Osteocyte (in vitro differentiated cells): Measurements from ENCODE around the gene CDH23. TPM values are rescaled to one million over a fixed set of nuclear protein-coding genes. Genes with fewer than 3 reads are reported as not detected.
"Not testable (repeated sequence)": the region's sequence is repeated elsewhere in the genome, so short reads cannot be mapped to it uniquely, and the experiment has no call there.

ENCODE experiments used
- DNase-seq: peaks from one replicate; pipeline ENCODE4 v3.0.0; 2021; ENCODE audit warnings: mixed read lengths; ENCODE audit not compliant: unreplicated experiment; ENCODE audit errors: extremely low spot score
- H3K27ac Mint-ChIP-seq: one replicate; pipeline ENCODE4 v1.8.0; 2021; ENCODE audit warnings: mild to moderate bottlenecking, mixed read lengths; ENCODE audit not compliant: unreplicated experiment
- H3K27me3 Mint-ChIP-seq: one replicate; pipeline ENCODE4 v1.8.0; 2021; ENCODE audit warnings: mixed read lengths; ENCODE audit not compliant: unreplicated experiment
- H3K36me3 Mint-ChIP-seq: one replicate; pipeline ENCODE4 v1.8.0; 2021; ENCODE audit warnings: mixed read lengths; ENCODE audit not compliant: unreplicated experiment
- H3K4me1 Mint-ChIP-seq: one replicate; pipeline ENCODE4 v1.8.0; 2021; ENCODE audit warnings: mixed read lengths; ENCODE audit not compliant: unreplicated experiment
- H3K4me3 Mint-ChIP-seq: one replicate; pipeline ENCODE4 v1.8.0; 2021; ENCODE audit warnings: mild to moderate bottlenecking, moderate library complexity, mixed read lengths; ENCODE audit not compliant: unreplicated experiment
- H3K9me3 Mint-ChIP-seq: one replicate; pipeline ENCODE4 v1.8.0; 2021; ENCODE audit warnings: mixed read lengths; ENCODE audit not compliant: unreplicated experiment
- total RNA-seq: library from RNA; stranded (reverse); gene quantifications from 2 replicates; pipeline ENCODE4 v1.2.1, GENCODE V29; 2021
- TF ChIP-seq, protein P1 (sequence below): fragments of 200-600 bp; sonication (generic); IDR thresholded peaks from 2 replicates; pipeline ENCODE4 v1.5.0; 2021; ENCODE audit warnings: antibody characterized with exemption, mild to moderate bottlenecking, moderate library complexity

The CDH23 gene
- total RNA-seq, 1 donor from 2014 or later = not detected

DNA sequence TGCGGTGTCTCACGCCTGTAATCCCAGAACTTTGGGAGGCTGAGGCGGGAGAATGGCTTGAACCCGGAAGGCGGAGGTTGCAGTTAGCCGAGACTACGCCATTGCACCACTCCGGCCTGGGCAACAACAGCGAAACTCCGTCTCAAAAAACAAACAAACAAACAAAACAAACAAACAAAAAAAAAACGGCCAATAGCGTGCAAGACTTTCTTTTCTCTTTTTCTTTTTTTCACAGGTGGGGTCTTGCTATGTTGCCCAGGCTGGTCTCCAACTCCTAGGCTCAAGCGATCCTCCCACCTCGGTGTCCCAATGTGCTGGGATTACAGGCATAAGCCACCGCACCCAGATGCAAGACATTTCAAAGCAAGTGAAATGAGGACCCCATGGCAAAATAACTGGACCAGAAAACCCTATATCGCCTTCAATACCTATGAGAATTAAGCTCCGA lies 452.8 kb downstream of the CDH23 start:
- H3K27ac Mint-ChIP-seq = no peak overlapping the region
- TF ChIP-seq, protein P1, sequence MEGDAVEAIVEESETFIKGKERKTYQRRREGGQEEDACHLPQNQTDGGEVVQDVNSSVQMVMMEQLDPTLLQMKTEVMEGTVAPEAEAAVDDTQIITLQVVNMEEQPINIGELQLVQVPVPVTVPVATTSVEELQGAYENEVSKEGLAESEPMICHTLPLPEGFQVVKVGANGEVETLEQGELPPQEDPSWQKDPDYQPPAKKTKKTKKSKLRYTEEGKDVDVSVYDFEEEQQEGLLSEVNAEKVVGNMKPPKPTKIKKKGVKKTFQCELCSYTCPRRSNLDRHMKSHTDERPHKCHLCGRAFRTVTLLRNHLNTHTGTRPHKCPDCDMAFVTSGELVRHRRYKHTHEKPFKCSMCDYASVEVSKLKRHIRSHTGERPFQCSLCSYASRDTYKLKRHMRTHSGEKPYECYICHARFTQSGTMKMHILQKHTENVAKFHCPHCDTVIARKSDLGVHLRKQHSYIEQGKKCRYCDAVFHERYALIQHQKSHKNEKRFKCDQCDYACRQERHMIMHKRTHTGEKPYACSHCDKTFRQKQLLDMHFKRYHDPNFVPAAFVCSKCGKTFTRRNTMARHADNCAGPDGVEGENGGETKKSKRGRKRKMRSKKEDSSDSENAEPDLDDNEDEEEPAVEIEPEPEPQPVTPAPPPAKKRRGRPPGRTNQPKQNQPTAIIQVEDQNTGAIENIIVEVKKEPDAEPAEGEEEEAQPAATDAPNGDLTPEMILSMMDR = no peak
- no peaks in the 10 kb centered on the region for H3K27me3 Mint-ChIP-seq
- H3K9me3 Mint-ChIP-seq = no peaks in the 10 kb centered on the region
- H3K4me3 Mint-ChIP-seq = peak overlapping the region; percentile 87
- DNase-seq = no peak
- no peaks in the 10 kb centered on the region for H3K36me3 Mint-ChIP-seq
- peaks cover 45% of the 10 kb centered on the region for H3K4me1 Mint-ChIP-seq

DNA sequence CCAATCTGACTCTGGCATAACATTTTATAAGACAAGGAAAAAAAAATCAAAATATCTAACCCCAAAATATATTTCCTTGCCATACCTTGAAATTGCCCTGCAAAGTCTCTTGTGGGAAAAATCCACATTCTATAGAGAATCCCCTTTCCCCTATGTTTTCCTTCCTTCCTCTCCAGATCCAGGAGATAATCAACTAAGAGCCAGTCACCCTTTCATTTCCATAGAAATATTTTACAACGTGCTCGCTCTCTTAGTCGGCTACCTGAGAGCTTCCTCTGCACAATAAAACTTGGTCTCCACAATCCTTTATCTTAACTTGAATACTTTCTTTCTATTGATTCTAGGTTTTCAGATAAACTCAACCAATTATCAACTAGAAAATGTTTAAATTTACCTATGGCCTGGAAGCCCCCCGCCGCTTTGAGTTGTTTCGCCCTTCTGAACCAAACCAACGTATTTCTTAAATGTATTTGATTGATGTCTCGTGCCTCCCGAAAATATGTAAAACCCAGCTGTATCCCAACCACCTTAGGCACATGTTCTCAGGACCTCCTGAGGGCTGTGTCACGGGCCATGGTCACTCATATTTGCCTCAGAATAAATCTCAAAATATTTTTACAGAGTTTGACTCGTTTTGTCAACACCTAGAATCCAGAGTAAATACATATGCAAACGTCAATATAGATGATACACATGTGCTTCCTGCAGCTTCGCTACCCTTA lies 453.5 kb downstream of the CDH23 start:
- TF ChIP-seq, protein P1 = no peak
- no peak for DNase-seq
- Mint-ChIP-seq H3K9me3 (no peaks in the 10 kb centered on the region), H3K36me3 (no peaks in the 10 kb centered on the region), H3K4me3 (peak overlapping the region; percentile 87), H3K27me3 (no peaks in the 10 kb centered on the region), H3K27ac (peak overlapping the region; percentile 81), H3K4me1 (peaks cover 45% of the 10 kb centered on the region)

DNA sequence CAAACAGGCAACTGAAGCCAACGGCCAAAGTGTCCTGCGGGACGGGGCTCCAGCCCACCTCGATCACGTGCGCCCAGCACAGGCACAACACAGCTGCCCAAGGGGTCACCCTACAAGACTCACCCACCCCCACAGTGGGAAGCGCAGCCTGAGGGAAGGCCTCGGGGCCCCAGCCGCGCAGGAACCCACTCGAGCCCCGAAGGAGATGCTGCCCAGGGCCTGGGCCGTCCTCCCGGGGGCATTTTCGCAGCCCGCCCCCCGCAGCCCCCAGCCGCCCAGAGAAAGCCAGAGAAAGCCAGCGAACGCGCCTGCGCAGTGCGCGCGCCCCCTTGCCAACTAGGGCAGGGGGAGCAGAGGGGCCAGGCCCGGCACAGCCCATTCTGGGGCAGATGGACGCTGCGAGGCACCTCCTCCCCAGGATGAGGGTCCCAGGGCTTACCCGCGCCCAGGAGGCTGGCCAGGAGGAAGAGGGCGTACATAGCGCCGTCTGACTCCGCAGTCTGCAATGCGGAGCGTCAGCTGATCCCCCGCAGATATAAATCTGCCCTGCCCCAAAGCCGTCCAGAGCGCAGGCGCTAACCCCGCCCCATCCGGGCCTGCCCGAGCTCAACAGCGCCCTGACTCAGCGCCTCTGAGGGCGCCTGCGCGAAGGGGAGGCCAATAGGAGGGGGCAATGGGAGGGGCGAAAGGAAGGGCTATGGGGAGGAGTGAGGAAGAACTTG lies 454.2 kb downstream of the CDH23 start, which contains the start of gene PSAP:
Gene PSAP (minus strand): TSS at position 509 of the 722 bp plus-strand sequence. CDS start 30 bp downstream, at position 479.
- TF ChIP-seq, protein P1 = no peak
- Mint-ChIP-seq H3K9me3 (no peaks in the 10 kb centered on the region), H3K36me3 (no peaks in the 10 kb centered on the region), H3K4me3 (peak within 1 kb of the TSS; percentile 87), H3K4me1 (peaks cover 42% of the 10 kb centered on the region), H3K27ac (peak within 1 kb of the TSS; percentile 81), H3K27me3 (no peaks in the 10 kb centered on the region)
- peak; percentile 100 for DNase-seq

DNA sequence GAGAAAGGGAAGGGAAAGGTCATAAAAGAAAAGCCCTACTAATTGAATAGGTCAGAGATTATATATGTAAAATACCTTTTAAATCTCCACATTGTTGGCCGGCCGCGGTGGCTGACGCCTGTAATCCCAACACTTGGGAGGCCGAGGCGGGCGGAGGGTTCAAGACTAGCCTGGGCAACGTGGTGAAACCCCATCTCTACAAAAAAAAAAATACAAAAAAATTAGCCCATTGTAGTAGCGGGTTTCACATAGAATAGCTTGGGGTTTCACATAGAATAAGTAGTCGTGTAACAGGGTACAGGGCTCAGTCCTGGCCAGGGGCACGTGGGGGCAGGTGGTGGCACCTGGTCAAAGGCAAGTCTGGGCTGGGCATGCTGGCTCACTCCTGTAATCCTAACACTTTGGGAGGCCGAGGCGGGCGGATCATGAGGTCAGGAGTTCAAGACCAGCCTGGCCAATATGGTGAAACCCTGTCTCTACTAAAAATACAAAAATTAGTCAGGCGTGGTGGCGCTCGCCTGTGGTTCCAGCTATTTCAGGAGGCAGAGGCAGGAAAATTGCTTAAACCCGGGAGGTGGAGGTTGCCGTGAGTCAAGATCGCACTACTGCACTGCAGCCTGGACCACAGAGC lies 454.9 kb downstream of the CDH23 start:
- peak overlapping the region; percentile 87 for H3K4me3 Mint-ChIP-seq

DNA sequence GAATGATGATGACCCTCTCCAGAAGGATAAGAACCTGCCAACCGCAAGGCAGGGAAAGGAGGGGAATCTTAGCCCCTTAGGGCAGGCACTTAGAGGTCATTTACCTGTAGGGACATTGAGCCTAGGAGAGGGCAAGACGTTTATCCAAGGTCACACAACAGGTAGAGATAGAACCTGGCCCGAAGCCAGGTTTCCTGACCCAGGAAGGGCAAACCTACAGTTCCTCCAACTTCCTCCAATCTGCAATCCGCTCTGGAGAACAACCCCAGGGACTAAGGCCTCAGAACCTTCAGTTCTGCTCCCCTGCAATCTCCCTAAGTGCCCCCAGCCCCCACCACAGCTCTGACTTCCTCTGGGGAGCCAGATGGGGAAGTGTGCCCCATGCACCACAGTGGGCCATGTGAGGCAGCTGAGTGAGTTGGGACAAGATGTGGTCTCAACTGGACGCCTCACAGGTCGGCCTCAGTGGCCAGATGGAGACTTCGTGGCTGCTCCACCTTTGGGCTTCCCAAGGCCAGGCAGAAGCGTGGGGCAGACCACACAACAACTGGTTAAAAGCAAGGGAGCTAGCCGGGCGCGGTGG lies 455.7 kb downstream of the CDH23 start:
- no peak overlapping the region for H3K4me3 Mint-ChIP-seq
- no peak for DNase-seq
- H3K36me3 Mint-ChIP-seq = no peaks in the 10 kb centered on the region
- H3K27me3 Mint-ChIP-seq = no peaks in the 10 kb centered on the region
- TF ChIP-seq, protein P1 = no peak
- no peaks in the 10 kb centered on the region for H3K9me3 Mint-ChIP-seq
- peak overlapping the region; percentile 81 for H3K27ac Mint-ChIP-seq
- peaks cover 37% of the 10 kb centered on the region for H3K4me1 Mint-ChIP-seq

More for the DNA sequence above, 454.9 kb downstream of the CDH23 start:
- DNase-seq, H3K36me3 Mint-ChIP-seq, H3K27me3 Mint-ChIP-seq, H3K9me3 Mint-ChIP-seq: not testable (repeated sequence)
- Mint-ChIP-seq H3K4me1 (peaks cover 41% of the 10 kb centered on the region), H3K27ac (peak overlapping the region; percentile 81)
